Left lobe of liver (tissue), 2 donors: ENCODE results near the gene MLKL. TPM values are rescaled to one million over a fixed set of nuclear protein-coding genes. Genes with fewer than 3 reads are reported as not detected.

ENCODE experiments used
- ATAC-seq: fragments of 200-7000 bp; cut with Tn5 transposase; one replicate; pipeline ENCODE4 v1.9.1; 2020; ENCODE audit warnings: mild to moderate bottlenecking, moderate library complexity
- DNase-seq: peaks from one replicate; pipeline ENCODE4 v3.0.0-alpha.2; 2020; ENCODE audit warnings: low spot score
- total RNA-seq: library from RNA; stranded (reverse); gene quantifications from one replicate; pipeline ENCODE4 v1.2.1, GENCODE V29; 2021
- donor health status: DM: no; HTN: no; CAD: no; lungs with moderate emphysema.
- donor health status: DM: no; HTN: yes; CAD: no.

The MLKL gene
- 2.9 TPM for total RNA-seq

- ATAC-seq (peak; percentile 78), DNase-seq (peak; percentile 71)
Measured at GRCh38 chr16:74700438-74701225, at the start of gene MLKL. TSS of gene MLKL (minus strand) at chr16:74700862. CDS start at chr16:74695757, 5,105 bp downstream.

GRCh38 chr16:74749291-74750055 is 48.8 kb upstream of the MLKL start:
- DNase-seq (no peak), ATAC-seq (no peak)

GRCh38 chr16:74748616-74749026 is 48.0 kb upstream of the MLKL start:
- DNase-seq = no peak
- ATAC-seq = no peak

- no peak for ATAC-seq
- DNase-seq = no peak
Measured at GRCh38 chr16:74747716-74748615, 47.3 kb upstream of the MLKL start.

GRCh38 chr16:74745926-74746325 is 45.3 kb upstream of the MLKL start:
- ATAC-seq = no peak
- DNase-seq = no peak

GRCh38 chr16:74745109-74745615 is 44.5 kb upstream of the MLKL start:
- ATAC-seq (no peak), DNase-seq (no peak)

- ATAC-seq (no peak), DNase-seq (no peak)
Measured at GRCh38 chr16:74744566-74744965, 43.9 kb upstream of the MLKL start.

- ATAC-seq (peak; percentile 73), DNase-seq (peak; percentile 60)
Measured at GRCh38 chr16:74743668-74744299, 43.1 kb upstream of the MLKL start.

- no peak for ATAC-seq
- DNase-seq = no peak
Measured at GRCh38 chr16:74743045-74743667, 42.5 kb upstream of the MLKL start.

- DNase-seq = no peak
- no peak for ATAC-seq
Measured at GRCh38 chr16:74742051-74742481, 41.4 kb upstream of the MLKL start.

- ATAC-seq (peak; percentile 25), DNase-seq (no peak)
Measured at GRCh38 chr16:74740795-74741304, 40.2 kb upstream of the MLKL start.

GRCh38 chr16:74739275-74739674 is 38.6 kb upstream of the MLKL start:
- ATAC-seq = no peak
- no peak for DNase-seq

- no peak for DNase-seq
- no peak for ATAC-seq
Measured at GRCh38 chr16:74738816-74739215, 38.2 kb upstream of the MLKL start.

- ATAC-seq (no peak), DNase-seq (no peak)
Measured at GRCh38 chr16:74738113-74738541, 37.5 kb upstream of the MLKL start.

GRCh38 chr16:74737521-74737920 is 36.9 kb upstream of the MLKL start:
- ATAC-seq (no peak), DNase-seq (no peak)

GRCh38 chr16:74736531-74737157 is 36.0 kb upstream of the MLKL start:
- ATAC-seq = no peak
- DNase-seq = no peak

- ATAC-seq (no peak), DNase-seq (no peak)
Measured at GRCh38 chr16:74735554-74735953, 34.9 kb upstream of the MLKL start.

- ATAC-seq (no peak), DNase-seq (no peak)
Measured at GRCh38 chr16:74735162-74735452, 34.4 kb upstream of the MLKL start.

GRCh38 chr16:74734361-74735161 is 33.9 kb upstream of the MLKL start:
- DNase-seq = no peak
- no peak for ATAC-seq
